Left ventricle myocardium inferior (tissue), 1 donor: Measurements from ENCODE around the gene DAW1. TPM values are rescaled to one million over a fixed set of nuclear protein-coding genes. Genes with fewer than 3 reads are reported as not detected.

ENCODE experiments used
- DNase-seq: peaks from one replicate; pipeline ENCODE4 v3.0.0-alpha.2; 2020
- H3K27ac ChIP-seq: fragments of 200-600 bp; replicated peaks from 2 replicates; pipeline ENCODE4 v1.8.0; 2021
- H3K27me3 ChIP-seq: fragments of 200-600 bp; 2 replicates; pipeline ENCODE4 v1.8.0; 2021; ENCODE audit warnings: low read depth
- H3K36me3 ChIP-seq: fragments of 200-600 bp; 2 replicates; pipeline ENCODE4 v1.8.0; 2021
- H3K4me1 ChIP-seq: fragments of 200-600 bp; 2 replicates; pipeline ENCODE4 v1.8.0; 2021
- H3K4me3 ChIP-seq: fragments of 200-600 bp; 2 replicates; pipeline ENCODE4 v1.8.0; 2021; ENCODE audit warnings: mild to moderate bottlenecking, moderate library complexity
- H3K9me3 ChIP-seq: fragments of 200-600 bp; replicated peaks from 2 replicates; pipeline ENCODE4 v1.8.0; 2021
- CTCF ChIP-seq: fragments of 200-600 bp; IDR thresholded peaks from 2 replicates; pipeline ENCODE4 v1.8.0; 2021; ENCODE audit warnings: antibody characterized with exemption, mild to moderate bottlenecking, borderline replicate concordance
- intact Hi-C: fragments of 100-400 bp; cut with micrococcal nuclease; formaldehyde crosslinking; loops from one replicate; pipeline ENCODE4 v1.11.0; 2022
- total RNA-seq: library from RNA; stranded (reverse); fragmentation: NEBNext Ultra II Directional; extraction: Animal tissue kit (Norgen Biotek cat#: 25700); gene quantifications from one replicate; pipeline ENCODE4 v1.2.1, GENCODE V29; 2021
- donor health status: DM: no; HTN: yes; CAD: no; lungs with severe emphysema.

Gene DAW1
- total RNA-seq, 1 donor from 2014 or later: 0.19 TPM

- intact Hi-C loops: no loop called here
- no peak overlapping the region for H3K27ac ChIP-seq
- no peak for DNase-seq
- no peaks in the 10 kb centered on the region for H3K27me3 ChIP-seq
- H3K9me3 ChIP-seq: no peaks in the 10 kb centered on the region
- no peaks in the 10 kb centered on the region for H3K36me3 ChIP-seq
- H3K4me3 ChIP-seq: no peak overlapping the region
- TF ChIP-seq CTCF: no peak
- H3K4me1 ChIP-seq: no peaks in the 10 kb centered on the region
Observed at GRCh38 chr2:227889336-227889735, 17.9 kb downstream of the DAW1 start.

DNA sequence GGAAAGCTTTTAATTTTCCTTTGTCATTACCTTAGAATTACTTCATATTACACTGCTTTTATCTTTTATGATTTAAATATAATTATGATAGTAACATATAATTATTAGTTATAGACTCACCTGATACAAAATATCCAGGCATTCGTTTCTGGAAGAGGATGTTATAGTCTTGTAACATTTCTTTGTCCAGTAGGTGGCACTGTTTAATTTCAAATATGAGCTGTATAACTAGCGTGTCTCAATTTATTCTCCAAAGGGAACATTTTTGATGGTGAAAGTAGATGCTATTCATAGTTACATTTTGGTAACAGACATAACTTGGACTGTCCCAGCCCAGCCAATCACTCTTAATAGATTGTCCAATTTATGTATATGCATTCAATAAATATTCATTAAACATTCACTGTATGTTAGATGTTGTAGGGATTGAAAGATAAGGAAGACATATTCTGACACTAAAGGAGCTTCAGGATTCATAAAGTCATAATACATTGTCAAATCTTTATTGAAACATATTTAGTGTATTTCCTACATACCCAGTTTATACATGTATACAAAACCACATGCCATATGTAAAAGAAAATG is 19.2 kb downstream of the DAW1 start:
- Histone ChIP-seq H3K4me3 (no peak overlapping the region), H3K27ac (no peak overlapping the region), H3K27me3 (no peaks in the 10 kb centered on the region), H3K36me3 (no peaks in the 10 kb centered on the region), H3K4me1 (no peaks in the 10 kb centered on the region), H3K9me3 (no peaks in the 10 kb centered on the region)
- DNase-seq: no peak
- peak; percentile 76 for TF ChIP-seq CTCF
- intact Hi-C loops: no loop called here

DNA sequence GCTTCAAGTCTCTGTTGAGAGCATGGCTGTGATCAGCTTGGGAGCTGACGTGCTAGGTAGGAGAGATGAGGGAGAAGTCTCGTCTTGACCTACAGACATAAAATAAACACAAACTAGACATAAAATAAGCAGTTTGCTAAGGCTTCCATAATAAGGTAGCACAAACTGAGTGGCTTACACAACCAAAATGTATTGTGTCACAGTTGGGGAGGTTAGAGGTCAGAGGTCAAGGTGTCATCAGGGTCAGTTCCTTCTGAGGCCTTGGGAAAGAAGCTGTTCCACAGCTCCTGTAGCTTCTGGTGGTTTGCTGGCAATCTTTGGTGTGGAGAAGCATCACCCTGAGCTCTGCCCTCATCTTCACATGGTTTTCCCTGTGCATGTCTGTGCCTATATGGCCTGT is 20.2 kb downstream of the DAW1 start:
- intact Hi-C loops: no loop called here
- Histone ChIP-seq H3K4me1 (no peaks in the 10 kb centered on the region), H3K27ac (no peak overlapping the region), H3K4me3 (no peak overlapping the region), H3K36me3 (no peaks in the 10 kb centered on the region), H3K9me3 (no peaks in the 10 kb centered on the region), H3K27me3 (no peaks in the 10 kb centered on the region)
- no peak for DNase-seq
- TF ChIP-seq CTCF: no peak

DNA sequence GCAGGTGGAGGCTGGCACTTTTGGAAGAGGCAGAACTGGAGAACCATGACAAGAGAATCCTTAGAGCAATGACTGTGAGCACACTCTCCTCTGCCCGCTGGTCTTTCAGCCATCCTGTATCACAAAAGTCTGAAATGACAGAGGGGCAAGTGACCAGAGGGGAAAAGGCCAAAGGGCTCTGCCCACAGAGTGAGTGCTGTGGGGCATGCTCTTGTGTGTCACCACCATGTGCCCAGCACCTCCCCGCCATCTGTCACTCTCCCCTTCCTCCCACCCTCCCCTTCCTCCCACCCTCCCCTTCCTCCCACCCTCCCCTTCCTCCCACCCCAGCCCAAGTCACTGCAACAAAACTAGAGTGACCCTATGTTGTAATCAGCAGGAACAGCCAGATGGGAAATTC is 31.9 kb downstream of the DAW1 start:
- no peak for DNase-seq
- Histone ChIP-seq H3K4me3 (no peak overlapping the region), H3K4me1 (no peaks in the 10 kb centered on the region), H3K27me3 (peaks cover 14% of the 10 kb centered on the region), H3K36me3 (no peaks in the 10 kb centered on the region), H3K27ac (no peak overlapping the region), H3K9me3 (no peaks in the 10 kb centered on the region)
- TF ChIP-seq CTCF: no peak
- intact Hi-C loops: no loop called here

GRCh38 chr2:227906991-227907390 is 35.6 kb downstream of the DAW1 start:
- TF ChIP-seq CTCF: no peak
- Histone ChIP-seq H3K27me3 (peaks cover 6% of the 10 kb centered on the region), H3K36me3 (no peaks in the 10 kb centered on the region), H3K27ac (no peak overlapping the region), H3K9me3 (no peaks in the 10 kb centered on the region), H3K4me1 (no peaks in the 10 kb centered on the region), H3K4me3 (no peak overlapping the region)
- intact Hi-C loops: no loop called here
- DNase-seq: no peak
